Activated CD8-positive, alpha-beta memory T cell treated with anti-CD3 and anti-CD28 coated beads for 24 hours (primary cell): ENCODE data around the gene FAM168A.

Experiments used
- DNase-seq: peaks from one replicate; pipeline ENCODE4 v3.0.0-alpha.2; 2020

FAM168A gene

GRCh38 chr11:73554671-73555320 is 43.1 kb downstream of the FAM168A start:
- no peak for DNase-seq

DNA sequence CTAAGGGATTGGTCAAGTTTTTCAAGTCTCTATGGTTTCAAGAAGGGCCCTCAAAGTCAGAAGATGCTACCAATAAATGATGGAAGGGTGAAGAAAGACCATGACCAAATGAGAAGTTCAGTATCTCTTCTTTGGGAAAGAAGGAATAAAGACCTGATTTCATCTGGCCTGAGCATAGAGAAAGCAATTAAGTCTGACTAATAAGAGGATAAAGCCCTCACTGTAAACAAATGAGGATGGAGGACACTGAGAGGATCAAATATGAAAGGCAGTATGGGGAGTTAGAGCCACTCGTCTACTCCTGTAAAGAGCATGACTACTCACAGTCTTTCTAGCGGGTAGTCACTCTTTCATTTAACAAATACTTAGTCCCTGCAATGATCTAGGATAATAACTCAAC is 44.6 kb downstream of the FAM168A start:
- no peak for DNase-seq

GRCh38 chr11:73551677-73552076 is 46.2 kb downstream of the FAM168A start:
- no peak for DNase-seq

- no peak for DNase-seq
These were observed 48.5 kb downstream of the FAM168A start for GRCh38 chr11:73549376-73549775.

DNA sequence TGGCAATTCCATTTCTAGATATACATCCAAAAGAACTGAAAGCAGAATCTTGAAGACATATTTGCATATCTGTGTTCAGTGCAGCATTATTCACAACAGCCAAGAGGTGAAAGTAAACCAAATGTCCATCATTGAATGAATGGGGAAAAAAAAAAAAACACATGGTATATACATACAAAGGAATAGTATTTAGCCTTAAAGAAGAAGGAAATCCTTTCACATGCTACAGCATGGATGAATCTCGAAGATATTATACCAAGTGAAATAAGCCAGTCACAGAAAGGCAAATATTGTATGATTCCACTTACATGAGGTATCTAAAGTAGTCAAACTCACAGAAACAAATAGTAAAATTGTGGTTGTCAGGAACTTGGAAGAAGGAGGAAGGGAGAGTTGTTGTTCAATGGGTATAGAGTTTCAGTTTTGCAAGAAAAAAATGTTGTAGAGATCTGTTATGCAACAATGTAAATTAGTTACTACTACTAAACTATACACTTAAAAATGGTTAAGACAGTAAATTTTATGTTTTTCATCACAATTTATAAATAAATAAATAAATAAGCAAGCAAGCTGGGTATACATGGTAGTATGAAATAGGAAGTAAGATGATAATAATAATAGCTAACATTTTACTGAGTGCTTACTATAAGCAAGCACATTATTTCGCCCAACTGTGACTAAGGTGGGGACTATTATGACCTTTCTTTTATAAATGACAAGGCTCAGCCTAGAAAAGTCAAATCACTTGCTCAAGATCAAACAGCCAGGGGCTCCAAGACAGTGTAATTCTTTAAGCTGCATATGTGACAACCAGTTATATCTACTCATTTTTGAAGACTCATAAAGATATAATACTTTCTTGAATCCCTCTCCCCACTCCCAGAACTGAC is 50.0 kb downstream of the FAM168A start:
- no peak for DNase-seq

DNA sequence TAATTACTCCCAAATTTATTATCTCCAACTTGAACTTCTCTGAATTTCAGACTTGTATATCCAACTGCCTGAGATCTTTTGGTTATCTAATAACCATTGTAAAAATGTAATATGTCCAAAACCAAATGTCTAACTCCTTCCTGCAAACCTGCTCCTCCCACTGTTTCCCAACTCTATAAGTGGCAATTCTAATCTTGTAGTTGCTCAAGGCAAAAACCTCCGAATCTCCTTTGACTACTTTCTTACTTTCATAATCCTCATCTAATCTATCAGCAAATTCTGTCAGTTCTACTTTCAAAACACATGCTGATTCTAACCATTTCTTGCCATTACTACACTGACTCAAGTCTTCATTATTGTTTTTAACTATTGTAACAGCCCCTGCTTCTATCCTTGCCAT is 55.7 kb downstream of the FAM168A start:
- DNase-seq, result no peak

DNA sequence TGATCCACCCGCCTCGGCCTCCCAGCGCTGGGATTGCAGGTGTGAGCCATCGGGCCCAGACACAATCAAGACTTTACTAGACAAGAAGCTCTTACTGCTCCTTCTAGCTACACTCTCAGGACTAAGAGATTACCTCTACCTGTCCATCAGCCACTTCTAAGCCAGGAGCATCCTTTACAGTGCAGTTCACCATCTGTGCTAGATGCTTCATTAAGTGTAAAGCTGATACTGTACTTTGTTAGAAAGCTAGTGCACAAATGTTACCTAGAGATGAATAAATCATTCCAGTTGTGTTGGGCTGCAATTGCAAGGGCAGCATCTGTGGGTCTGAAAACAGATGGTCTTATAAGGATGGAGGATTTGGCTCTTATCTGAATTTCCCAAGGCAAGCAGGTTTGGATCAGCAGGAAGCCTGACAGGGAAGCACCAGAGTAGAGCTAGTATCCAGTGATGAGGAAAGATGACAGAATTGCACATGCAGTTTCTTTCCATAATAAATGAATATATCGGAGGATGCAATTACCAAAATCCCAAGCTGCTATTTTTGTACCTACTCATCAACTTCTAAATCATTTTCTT is 58.3 kb downstream of the FAM168A start:
- DNase-seq, result no peak

GRCh38 chr11:73538381-73538872 is 59.5 kb downstream of the FAM168A start:
- DNase-seq, result no peak

DNA sequence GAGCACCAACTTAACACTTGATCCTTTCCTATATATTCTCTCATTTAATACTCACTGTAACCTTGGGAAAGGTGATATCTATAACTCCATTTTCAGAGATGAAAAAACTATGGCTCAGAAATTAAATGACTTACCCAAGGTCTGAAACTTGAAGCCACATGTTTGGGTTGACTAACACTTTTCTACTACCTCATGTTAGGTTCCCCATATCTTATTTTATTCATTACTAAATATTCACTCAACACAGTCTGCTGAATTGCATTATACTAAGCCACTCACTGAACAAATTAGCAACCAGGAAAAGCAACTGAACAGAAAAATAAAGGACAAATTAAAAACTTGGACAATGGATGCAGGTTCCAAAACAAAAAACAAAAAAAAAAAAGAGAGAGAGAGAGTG is 59.9 kb downstream of the FAM168A start:
- DNase-seq, result no peak

DNA sequence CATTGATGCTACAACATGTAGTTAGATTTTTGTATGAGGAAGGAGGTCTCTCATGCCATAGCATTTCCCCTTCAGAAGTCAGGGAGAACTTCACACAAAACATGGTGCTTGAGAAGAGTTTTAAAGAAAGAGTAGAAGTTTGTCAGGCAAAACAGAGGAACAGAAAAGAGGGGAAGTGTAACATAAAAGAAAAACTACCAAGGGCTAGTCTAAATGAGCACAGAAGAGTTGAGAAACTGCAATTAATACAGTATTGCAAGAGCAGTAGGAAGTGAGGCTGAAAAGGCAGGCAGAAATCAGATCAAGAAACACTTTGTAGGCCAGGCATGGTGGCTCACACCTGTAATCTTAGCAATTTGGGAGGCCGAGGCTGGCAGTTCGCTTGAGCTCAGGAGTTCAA is 61.0 kb downstream of the FAM168A start:
- DNase-seq, result no peak

GRCh38 chr11:73532310-73532709 is 65.6 kb downstream of the FAM168A start:
- no peak for DNase-seq

- DNase-seq, result no peak
These were observed 66.5 kb downstream of the FAM168A start for GRCh38 chr11:73531386-73531785.

DNA sequence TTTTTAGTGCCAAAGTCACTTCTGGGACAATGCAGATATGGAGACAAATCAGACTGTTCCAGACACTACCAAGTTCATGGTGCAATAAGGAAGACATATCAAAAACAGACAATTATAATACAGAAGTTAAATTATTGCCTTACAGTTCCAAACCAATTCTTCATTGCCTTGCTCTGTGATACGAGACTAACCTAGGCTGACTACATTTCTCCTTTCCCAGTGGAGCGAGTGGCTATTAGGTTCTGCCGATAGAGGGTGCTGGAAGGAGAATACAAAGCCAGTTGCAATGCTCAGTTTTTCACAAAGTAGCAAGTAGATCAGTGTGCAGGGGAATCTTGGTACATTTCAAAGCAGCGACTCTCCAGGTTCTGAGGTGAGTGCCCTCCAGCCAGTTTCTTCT is 67.8 kb downstream of the FAM168A start:
- no peak for DNase-seq

DNA sequence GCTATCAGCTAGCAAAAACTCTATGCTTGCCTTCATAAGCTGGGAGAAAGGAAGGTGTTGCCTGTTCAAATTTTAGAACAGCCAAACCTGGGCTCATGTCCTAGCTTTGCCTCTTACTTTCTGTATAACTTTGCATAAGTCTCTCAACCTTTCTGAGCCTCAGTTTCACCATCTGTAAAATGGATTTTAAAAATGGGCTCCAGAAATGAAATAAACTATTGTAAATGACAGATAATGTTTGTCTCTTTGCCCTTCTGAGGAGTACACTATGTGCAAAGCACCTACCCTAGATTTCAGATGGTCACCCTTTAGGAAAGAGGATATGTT is 68.7 kb downstream of the FAM168A start:
- DNase-seq, result no peak

- no peak for DNase-seq
These were observed 69.3 kb downstream of the FAM168A start for GRCh38 chr11:73528483-73529203.

- no peak for DNase-seq
These were observed 69.9 kb downstream of the FAM168A start for GRCh38 chr11:73528013-73528412.

DNA sequence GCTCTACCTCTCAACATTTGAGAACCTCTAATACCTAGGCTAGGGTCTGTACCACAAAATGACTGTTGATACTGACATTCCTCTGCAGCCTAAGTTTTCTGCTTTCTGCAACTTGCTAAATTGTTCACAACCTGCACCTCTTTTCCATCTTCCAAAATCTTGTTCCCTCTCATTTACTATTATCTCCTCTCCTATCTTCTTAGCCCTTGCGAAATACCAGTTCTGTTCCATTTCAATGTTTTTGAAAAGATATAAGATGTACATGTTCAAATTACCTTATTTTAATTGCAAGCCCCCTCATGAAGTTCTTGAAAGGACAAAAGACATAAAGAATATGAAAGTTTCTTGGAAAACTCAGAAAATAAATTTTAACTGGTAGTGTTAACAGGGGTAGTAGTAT is 72.3 kb downstream of the FAM168A start:
- DNase-seq, result no peak

- no peak for DNase-seq
These were observed 73.1 kb downstream of the FAM168A start for GRCh38 chr11:73524774-73525173.

GRCh38 chr11:73521621-73522020 is 76.3 kb downstream of the FAM168A start:
- no peak for DNase-seq

DNA sequence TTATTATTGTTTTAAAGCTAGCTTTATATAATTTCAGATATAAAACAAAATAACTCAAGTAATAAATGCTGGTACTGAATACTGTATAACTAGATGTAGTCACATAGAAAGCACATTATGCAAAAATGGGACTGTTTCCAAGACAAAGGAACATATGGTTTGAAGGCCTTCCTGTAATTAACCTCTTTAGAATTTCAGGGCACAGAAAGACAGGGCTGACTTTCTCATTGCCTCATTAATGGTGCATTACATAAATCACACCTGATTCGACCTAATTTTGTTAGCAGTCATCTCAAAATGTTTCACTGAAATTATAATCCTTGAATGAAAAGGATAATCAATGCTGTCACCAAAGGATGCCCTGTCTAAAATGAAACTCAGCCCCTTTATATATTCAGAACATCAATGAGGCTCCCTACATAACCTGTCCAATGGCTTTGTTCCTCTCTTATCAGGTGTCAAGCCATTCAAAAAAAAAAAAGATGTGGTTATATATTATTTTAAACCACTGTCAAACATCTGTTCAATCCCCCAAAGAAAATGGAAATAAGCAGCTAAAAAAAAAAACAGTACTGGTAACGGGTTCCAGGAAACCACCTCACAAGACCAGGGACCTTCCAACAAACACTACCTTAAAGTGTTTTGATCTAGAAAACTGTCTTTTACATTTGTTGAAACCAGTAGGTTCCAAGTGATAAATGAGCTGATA is 77.4 kb downstream of the FAM168A start:
- no peak for DNase-seq

DNA sequence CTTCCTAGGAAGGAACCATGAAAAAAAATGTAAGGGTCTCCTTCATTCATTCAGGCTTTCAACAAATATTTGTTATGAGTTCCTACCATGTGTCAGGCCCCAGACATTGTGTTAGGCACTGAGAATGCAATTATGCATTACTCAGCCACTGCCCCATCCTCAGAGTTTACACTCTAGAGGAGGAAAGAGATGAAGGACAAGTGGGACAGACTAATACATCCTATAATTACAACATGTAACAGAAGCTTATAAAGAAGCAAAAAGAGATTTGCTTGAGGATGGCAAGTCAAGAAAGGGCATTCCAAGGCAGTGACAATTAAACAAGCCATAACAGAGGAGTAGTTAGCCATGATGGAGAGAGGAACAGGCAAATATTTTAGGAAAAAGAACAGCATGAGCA is 78.6 kb downstream of the FAM168A start:
- no peak for DNase-seq

- no peak for DNase-seq
These were observed 79.7 kb downstream of the FAM168A start for GRCh38 chr11:73518195-73518594.

GRCh38 chr11:73516080-73516479 is 81.8 kb downstream of the FAM168A start:
- DNase-seq, result no peak
